Endothelial cell (in vitro differentiated cells): ENCODE measurements around the gene TMCC1. TPM values are rescaled to one million over a fixed set of nuclear protein-coding genes. Genes with fewer than 3 reads are reported as not detected.

Experiments used
- DNase-seq: peaks from one replicate; pipeline ENCODE4 v3.0.0; 2021; ENCODE audit warnings: low spot score
- H3K27ac Mint-ChIP-seq: one replicate; pipeline ENCODE4 v1.8.0; 2021; ENCODE audit warnings: mixed read lengths, inconsistent platforms; ENCODE audit not compliant: unreplicated experiment
- H3K27me3 Mint-ChIP-seq: one replicate; pipeline ENCODE4 v1.8.0; 2021; ENCODE audit warnings: mild to moderate bottlenecking, moderate library complexity, mixed read lengths, inconsistent platforms; ENCODE audit not compliant: unreplicated experiment
- H3K36me3 Mint-ChIP-seq: one replicate; pipeline ENCODE4 v1.8.0; 2021; ENCODE audit warnings: mild to moderate bottlenecking, low read depth, mixed read lengths, inconsistent platforms; ENCODE audit not compliant: unreplicated experiment
- H3K4me1 Mint-ChIP-seq: one replicate; pipeline ENCODE4 v1.8.0; 2021; ENCODE audit warnings: mild to moderate bottlenecking, mixed read lengths, inconsistent platforms; ENCODE audit not compliant: unreplicated experiment
- H3K4me3 Mint-ChIP-seq: one replicate; pipeline ENCODE4 v1.8.0; 2021; ENCODE audit warnings: mild to moderate bottlenecking, mixed read lengths, inconsistent platforms; ENCODE audit not compliant: unreplicated experiment
- H3K9me3 Mint-ChIP-seq: one replicate; pipeline ENCODE4 v1.8.0; 2021; ENCODE audit warnings: mixed read lengths, inconsistent platforms; ENCODE audit not compliant: unreplicated experiment
- CTCF ChIP-seq: fragments of 200-600 bp; sonication (generic); IDR thresholded peaks from one replicate; pipeline ENCODE4 v1.5.0; 2021; ENCODE audit warnings: antibody characterized with exemption; ENCODE audit not compliant: unreplicated experiment
- total RNA-seq: library from RNA; stranded (reverse); fragmentation: NEBNext Ultra II Directional; extraction: Animal tissue kit (Norgen Biotek cat#: 25700); gene quantifications from one replicate; pipeline ENCODE4 v1.2.1, GENCODE V29; 2021; ENCODE audit not compliant: unreplicated experiment

Gene TMCC1
- total RNA-seq, 1 donor from 2014 or later: 50.9 TPM

DNA sequence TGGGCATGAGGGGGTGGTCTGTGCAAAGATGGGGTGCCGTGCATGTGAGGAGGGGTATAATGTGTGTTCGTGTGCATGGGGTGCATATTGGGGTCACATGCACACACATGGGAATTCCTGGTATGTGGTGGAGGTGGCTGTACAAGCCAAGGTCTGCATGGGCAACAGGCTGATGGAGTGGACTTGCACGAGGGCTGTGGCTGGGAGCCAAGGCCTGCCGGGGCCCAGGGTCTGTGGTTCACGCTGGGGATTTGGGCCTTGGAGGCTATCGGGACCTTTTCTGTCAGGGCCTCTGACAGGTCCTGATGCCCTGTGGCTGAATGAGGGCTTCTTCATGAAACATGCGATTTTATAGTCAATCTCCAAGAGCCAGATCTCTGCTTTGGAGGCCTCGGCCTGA lies 277.2 kb downstream of the TMCC1 start:
- TF ChIP-seq CTCF: no peak
- peaks cover 15% of the 10 kb centered on the region for H3K27me3 Mint-ChIP-seq
- H3K4me1 Mint-ChIP-seq: peaks cover 54% of the 10 kb centered on the region
- no peaks in the 10 kb centered on the region for H3K9me3 Mint-ChIP-seq
- H3K4me3 Mint-ChIP-seq: no peak overlapping the region
- peaks cover 4% of the 10 kb centered on the region for H3K36me3 Mint-ChIP-seq
- H3K27ac Mint-ChIP-seq: no peak overlapping the region
- DNase-seq: no peak

GRCh38 chr3:129615751-129616281 lies 277.7 kb downstream of the TMCC1 start:
- TF ChIP-seq CTCF: no peak
- Mint-ChIP-seq H3K27ac (no peak overlapping the region), H3K4me1 (peaks cover 54% of the 10 kb centered on the region), H3K27me3 (peaks cover 15% of the 10 kb centered on the region), H3K4me3 (no peak overlapping the region), H3K9me3 (no peaks in the 10 kb centered on the region), H3K36me3 (peaks cover 4% of the 10 kb centered on the region)
- no peak for DNase-seq

DNA sequence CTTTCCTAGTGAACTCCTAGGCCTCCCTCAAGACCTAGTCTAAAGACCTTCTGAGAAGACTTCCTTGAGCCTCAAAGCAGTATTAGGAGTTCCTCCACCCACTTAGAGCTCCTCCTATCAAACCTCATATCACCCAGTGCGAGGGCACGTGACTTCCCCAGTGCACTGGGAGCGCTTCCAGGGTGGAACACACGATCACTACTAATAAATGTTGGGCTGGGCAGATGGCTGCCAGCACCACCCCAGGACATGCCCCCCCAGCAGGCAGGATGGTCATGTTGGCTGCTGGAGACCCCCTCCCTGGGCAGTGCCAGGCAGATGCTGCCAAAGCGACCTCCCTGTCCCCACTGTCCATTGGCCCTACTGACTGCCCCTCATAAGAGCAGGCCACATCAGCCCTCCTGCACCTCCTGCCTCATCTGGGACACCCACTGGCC lies 278.6 kb downstream of the TMCC1 start:
- Mint-ChIP-seq H3K4me3 (no peak overlapping the region), H3K27me3 (peaks cover 15% of the 10 kb centered on the region), H3K36me3 (peaks cover 4% of the 10 kb centered on the region), H3K9me3 (no peaks in the 10 kb centered on the region), H3K27ac (no peak overlapping the region), H3K4me1 (peaks cover 53% of the 10 kb centered on the region)
- TF ChIP-seq CTCF: no peak
- no peak for DNase-seq

DNA sequence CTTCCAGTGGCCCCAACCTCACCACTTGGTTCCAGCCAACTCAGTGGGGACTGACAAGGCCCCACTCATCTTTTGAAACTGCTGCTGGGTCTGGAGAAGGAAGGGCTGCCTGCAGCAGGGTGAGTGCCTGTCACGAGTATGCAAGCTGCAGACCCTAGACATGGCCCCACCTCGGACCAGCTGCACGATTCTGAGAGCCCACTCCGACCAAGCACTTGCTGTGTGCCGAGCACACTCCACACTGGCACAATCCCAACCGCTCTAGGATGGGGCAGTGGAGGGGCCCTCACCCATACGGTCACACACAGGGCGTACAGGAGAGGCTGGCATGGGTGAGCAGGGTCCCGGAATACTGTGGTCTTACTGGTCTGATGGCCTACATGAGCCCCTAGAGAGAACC lies 279.1 kb downstream of the TMCC1 start:
- no peaks in the 10 kb centered on the region for H3K9me3 Mint-ChIP-seq
- H3K27ac Mint-ChIP-seq: no peak overlapping the region
- peaks cover 59% of the 10 kb centered on the region for H3K4me1 Mint-ChIP-seq
- no peak for TF ChIP-seq CTCF
- no peak for DNase-seq
- H3K4me3 Mint-ChIP-seq: no peak overlapping the region
- H3K27me3 Mint-ChIP-seq: peaks cover 17% of the 10 kb centered on the region
- H3K36me3 Mint-ChIP-seq: peaks cover 4% of the 10 kb centered on the region

DNA sequence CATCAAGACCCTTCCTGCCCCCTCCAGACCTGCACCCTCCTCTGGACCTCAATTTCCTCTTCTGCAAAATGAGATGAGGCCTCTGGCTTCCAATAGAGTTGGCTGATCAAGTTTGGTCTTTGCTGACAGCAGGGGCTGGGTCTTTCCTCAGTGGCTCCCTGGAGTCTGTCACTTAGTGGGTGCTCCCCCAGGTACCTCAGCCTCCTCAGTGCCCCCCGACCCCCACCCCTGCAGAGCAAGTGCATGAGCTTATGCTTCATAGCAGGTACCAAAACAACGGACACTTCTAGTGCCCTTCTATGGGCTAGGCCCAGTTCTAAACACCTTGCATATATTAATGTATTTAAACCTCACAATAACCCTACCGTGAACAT lies 280.2 kb downstream of the TMCC1 start:
- H3K36me3 Mint-ChIP-seq: peaks cover 4% of the 10 kb centered on the region
- peaks cover 61% of the 10 kb centered on the region for H3K4me1 Mint-ChIP-seq

More for the DNA sequence above, 280.2 kb downstream of the TMCC1 start:
- no peak for TF ChIP-seq CTCF
- H3K4me3 Mint-ChIP-seq: no peak overlapping the region
- DNase-seq: no peak
- no peaks in the 10 kb centered on the region for H3K9me3 Mint-ChIP-seq
- peaks cover 17% of the 10 kb centered on the region for H3K27me3 Mint-ChIP-seq
- H3K27ac Mint-ChIP-seq: no peak overlapping the region
